ENCODE data around the gene RAD21L1.
A peak's percentile ranks its signal among the peaks of the same experiment; 100 is the strongest.
"Not testable (repeated sequence)": the region's sequence is repeated elsewhere in the genome, so short reads cannot be mapped to it uniquely, and the experiment has no call there.

RAD21L1 gene

GRCh38 chr20:1242530-1242929, 16.7 kb downstream of the RAD21L1 start:
- Mint-ChIP-seq H3K9me3 (no peaks in the 10 kb centered on the region), H3K4me3 (no peak overlapping the region)
- no peak for TF ChIP-seq CTCF (IDR thresholded peaks at IDR 0.05; ENCODE audit: unreplicated experiment in 3 of 3)

DNA sequence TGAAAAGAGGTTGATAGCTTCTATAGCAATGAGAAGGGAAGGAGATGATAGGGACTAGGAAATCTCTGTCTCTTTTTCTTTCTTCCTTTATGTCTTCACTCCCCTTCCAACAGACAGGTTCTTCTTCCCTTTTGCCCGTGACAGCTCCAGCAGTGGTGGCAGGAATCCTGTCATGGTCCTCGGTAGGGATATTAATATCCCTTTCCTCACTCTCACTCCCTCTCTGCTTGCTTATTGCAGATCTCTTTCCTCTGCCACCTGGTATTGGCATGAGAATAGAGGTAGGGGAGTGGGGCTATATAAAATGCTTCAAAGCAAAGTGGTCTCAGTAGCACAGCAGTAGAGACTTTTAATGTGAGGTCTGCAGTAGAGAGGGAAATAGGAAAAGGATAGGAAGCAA, 19.7 kb downstream of the RAD21L1 start:
- no peak for TF ChIP-seq CTCF (IDR thresholded peaks at IDR 0.05; ENCODE audit: unreplicated experiment in 3 of 3)
- no peaks in the 10 kb centered on the region for H3K36me3 Mint-ChIP-seq (ENCODE audit: low read depth)

More at GRCh38 chr20:1242530-1242929, 16.7 kb downstream of the RAD21L1 start:
- Mint-ChIP-seq H3K36me3 (ENCODE audit: low read depth) (no peaks in the 10 kb centered on the region), H3K4me1 (peaks cover 6% of the 10 kb centered on the region), H3K27me3 (ENCODE audit: low read depth) (no peaks in the 10 kb centered on the region), H3K27ac (no peak overlapping the region)

DNA sequence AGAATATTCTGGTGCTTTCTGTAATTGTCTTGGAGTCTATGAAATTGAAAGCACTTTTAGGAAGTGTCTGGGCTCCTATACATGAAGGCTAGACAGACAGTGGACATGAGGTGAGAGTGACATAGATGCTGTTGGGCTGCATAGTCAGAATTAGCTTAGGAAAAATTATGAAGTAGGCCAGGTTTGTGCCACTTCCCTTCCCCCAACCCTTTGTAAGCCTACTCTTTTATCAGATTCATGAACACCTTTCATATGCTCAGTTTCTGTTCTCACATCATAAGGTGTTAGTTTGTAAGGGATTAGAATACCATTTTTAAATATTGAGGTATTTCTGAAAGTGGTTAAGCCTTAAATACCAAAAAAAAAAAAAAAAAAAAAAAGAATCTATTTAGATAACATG, 21.8 kb downstream of the RAD21L1 start:
- no peak for TF ChIP-seq CTCF (IDR thresholded peaks at IDR 0.05; ENCODE audit: unreplicated experiment in 3 of 3)
- H3K36me3 Mint-ChIP-seq (ENCODE audit: low read depth): no peaks in the 10 kb centered on the region
- no peaks in the 10 kb centered on the region for H3K27me3 Mint-ChIP-seq (ENCODE audit: low read depth)
- no peak overlapping the region for H3K27ac Mint-ChIP-seq
- H3K4me3 Mint-ChIP-seq: no peak overlapping the region
- H3K9me3 Mint-ChIP-seq: peaks cover 3% of the 10 kb centered on the region
- H3K4me1 Mint-ChIP-seq: peaks cover 6% of the 10 kb centered on the region

More for the DNA sequence above, 19.7 kb downstream of the RAD21L1 start:
- Mint-ChIP-seq H3K4me1 (peaks cover 6% of the 10 kb centered on the region), H3K4me3 (no peak overlapping the region), H3K27ac (no peak overlapping the region), H3K27me3 (ENCODE audit: low read depth) (no peaks in the 10 kb centered on the region), H3K9me3 (no peaks in the 10 kb centered on the region)

DNA sequence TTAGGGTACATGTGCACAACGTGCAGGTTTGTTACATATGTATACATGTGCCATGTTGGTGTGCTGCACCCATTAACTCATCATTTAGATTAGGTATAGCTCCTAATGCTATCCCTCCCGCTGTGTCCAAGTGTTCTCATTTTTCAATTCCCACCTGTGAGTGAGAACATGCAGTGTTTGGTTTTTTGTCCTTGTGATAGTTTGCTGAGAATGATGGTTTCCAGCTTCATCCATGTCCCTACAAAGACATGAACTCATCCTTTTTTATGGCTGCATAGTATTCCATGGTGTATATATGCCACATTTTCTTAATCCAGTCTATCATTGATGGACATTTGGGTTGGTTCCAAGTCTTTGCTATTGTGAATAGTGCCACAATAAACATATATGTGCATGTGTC, 24.4 kb downstream of the RAD21L1 start:
- not testable (repeated sequence) for H3K4me3 Mint-ChIP-seq; H3K36me3 Mint-ChIP-seq (ENCODE audit: low read depth); H3K27ac Mint-ChIP-seq; H3K27me3 Mint-ChIP-seq (ENCODE audit: low read depth); H3K9me3 Mint-ChIP-seq
- peaks cover 11% of the 10 kb centered on the region for H3K4me1 Mint-ChIP-seq

- Mint-ChIP-seq H3K36me3 (ENCODE audit: low read depth) (no peaks in the 10 kb centered on the region), H3K9me3 (peaks cover 3% of the 10 kb centered on the region), H3K4me1 (peaks cover 5% of the 10 kb centered on the region), H3K27ac (no peak overlapping the region), H3K27me3 (ENCODE audit: low read depth) (no peaks in the 10 kb centered on the region), H3K4me3 (no peak overlapping the region)
- TF ChIP-seq CTCF (IDR thresholded peaks at IDR 0.05; ENCODE audit: unreplicated experiment in 3 of 3): no peak
Measured at GRCh38 chr20:1252416-1252815, 26.6 kb downstream of the RAD21L1 start.

- Mint-ChIP-seq H3K36me3 (ENCODE audit: low read depth) (no peaks in the 10 kb centered on the region), H3K4me1 (peaks cover 5% of the 10 kb centered on the region), H3K4me3 (no peak overlapping the region), H3K27me3 (ENCODE audit: low read depth) (no peaks in the 10 kb centered on the region), H3K27ac (peak overlapping the region; percentile 46 to 94 (median 68)), H3K9me3 (peaks cover 3% of the 10 kb centered on the region)
- TF ChIP-seq CTCF (IDR thresholded peaks at IDR 0.05; ENCODE audit: unreplicated experiment in 3 of 3): no peak
Measured at GRCh38 chr20:1254254-1254653, 28.4 kb downstream of the RAD21L1 start.
